SK-N-SH (cell line): ENCODE results near the gene PRKG1. TPM values are rescaled to one million over a fixed set of nuclear protein-coding genes. Genes with fewer than 3 reads are reported as not detected.

Experiments
- CTCF ChIA-PET: fragments of 300-600, 350-600 bp; formaldehyde crosslinking; extraction: SDS; loops from one replicate; lab custom pipeline; 2021; lab: Yijun Ruan, JAX
- POLR2A ChIA-PET: fragments of 350-600 bp; sonication (Branson Sonifier 250); formaldehyde crosslinking; extraction: SDS; loops from one replicate; lab custom pipeline; 2020; ENCODE audit warnings: antibody characterized with exemption, inconsistent platforms; lab: Yijun Ruan, JAX
- DNase-seq: peaks from one replicate; pipeline ENCODE4 v3.0.0; 2012
- H2AFZ ChIP-seq: fragments of 200-600 bp; sonication (generic); 2 replicates; pipeline ENCODE4 v1.8.1; 2016; ENCODE audit warnings: antibody characterized with exemption, mild to moderate bottlenecking, low read depth
- H3F3A ChIP-seq: fragments of 200-600 bp; sonication (generic); replicated peaks from 2 replicates; pipeline ENCODE3; 2016; ENCODE audit warnings: antibody characterized with exemption, mild to moderate bottlenecking; ENCODE audit not compliant: insufficient read depth
- H3K27ac ChIP-seq, 2 experiments: fragments of 200-500 bp in 1 of 2; fragments of 200-600 bp in 1 of 2; sonication (Bioruptor generic) in 1 of 2; sonication (generic), shearing (Covaris generic) in 1 of 2; 2 replicates each; pipeline versions ENCODE4 v1.5.1 to v1.6.1; 2014 to 2016; ENCODE audit warnings: low read depth in 2 of 2, inconsistent platforms in 1 of 2, low read length in 1 of 2, mild to moderate bottlenecking in 1 of 2, mixed read lengths in 1 of 2
- H3K27me3 ChIP-seq: fragments of 200-600 bp; sonication (generic), shearing (Covaris generic); 2 replicates; pipeline ENCODE4 v1.6.1; 2016; ENCODE audit warnings: mixed run types; ENCODE audit not compliant: insufficient read depth
- H3K36me3 ChIP-seq, 2 experiments: fragments of 200-500 bp in 1 of 2; fragments of 200-600 bp in 1 of 2; sonication (Bioruptor generic) in 1 of 2; sonication (generic) in 1 of 2; replicated peaks in 1 of 2; 2 replicates each; pipeline versions ENCODE3 to v1.5.1; 2014 to 2016; ENCODE audit warnings: low read length in 1 of 2, mild to moderate bottlenecking in 1 of 2; ENCODE audit not compliant: insufficient read depth in 2 of 2, control insufficient read depth in 1 of 2
- H3K4me1 ChIP-seq, 2 experiments: fragments of 200-500 bp in 1 of 2; fragments of 200-600 bp in 1 of 2; sonication (Bioruptor generic) in 1 of 2; sonication (generic), shearing (Covaris generic) in 1 of 2; 2 replicates each; pipeline versions ENCODE4 v1.5.1 to v1.6.1; 2014 to 2016; ENCODE audit warnings: low read depth in 1 of 2, low read length in 1 of 2, mixed run types in 1 of 2; ENCODE audit not compliant: insufficient read depth in 2 of 2, control insufficient read depth in 1 of 2
- H3K4me2 ChIP-seq: fragments of 200-600 bp; sonication (generic), shearing (Covaris generic); 2 replicates; pipeline ENCODE4 v1.6.1; 2017; ENCODE audit warnings: mixed run types
- H3K4me3 ChIP-seq, 2 experiments: fragments of 200-500 bp in 1 of 2; fragments of 200-600 bp in 1 of 2; sonication (Bioruptor generic) in 1 of 2; sonication (generic), shearing (Covaris generic) in 1 of 2; 2 replicates each; pipeline versions ENCODE4 v1.5.1 to v1.8.1; 2014 to 2016; ENCODE audit warnings: low read depth in 2 of 2, inconsistent platforms in 1 of 2, low read length in 1 of 2, mild to moderate bottlenecking in 1 of 2, mixed read lengths in 1 of 2, moderate library complexity in 1 of 2
- H3K79me2 ChIP-seq: fragments of 200-600 bp; sonication (generic); 2 replicates; pipeline ENCODE4 v1.8.1; 2017; ENCODE audit warnings: mild to moderate bottlenecking; ENCODE audit not compliant: insufficient read depth
- H3K9ac ChIP-seq: fragments of 200-600 bp; sonication (generic); 2 replicates; pipeline ENCODE4 v1.6.1; 2017; ENCODE audit warnings: mixed run types
- H3K9me2 ChIP-seq: fragments of 200-600 bp; sonication (generic); 2 replicates; pipeline ENCODE4 v1.6.1; 2017; ENCODE audit warnings: mixed run types
- H3K9me3 ChIP-seq: fragments of 200-600 bp; sonication (generic); 2 replicates; pipeline ENCODE4 v1.6.1; 2017; ENCODE audit warnings: mixed run types, mild to moderate bottlenecking, moderate library complexity
- H4K20me1 ChIP-seq: fragments of 200-600 bp; sonication (generic); 2 replicates; pipeline ENCODE4 v1.6.1; 2017; ENCODE audit warnings: mild to moderate bottlenecking, mixed run types; ENCODE audit not compliant: insufficient read depth
- EP300 ChIP-seq, 2 experiments: IDR thresholded peaks; 2 replicates each; pipeline versions ENCODE4 v1.4.0 to v1.6.1; 2012; ENCODE audit warnings: borderline replicate concordance in 1 of 2, low read depth in 1 of 2, low read length in 1 of 2
- EZH2phosphoT487 ChIP-seq: fragments of 200-600 bp; sonication (generic); IDR thresholded peaks from 2 replicates; pipeline ENCODE4 v1.6.1; 2017; ENCODE audit warnings: low read depth, mixed run types, mild to moderate bottlenecking, antibody characterized with exemption, moderate library complexity, borderline replicate concordance
- FOXJ3 ChIP-seq: sonication (generic); formaldehyde crosslinking; IDR thresholded peaks from 2 replicates; pipeline ENCODE4 v1.5.1; 2020; ENCODE audit warnings: mild to moderate bottlenecking, missing genetic modification reagents
- MAX ChIP-seq: IDR thresholded peaks from 2 replicates; pipeline ENCODE4 v1.4.0; 2012; ENCODE audit warnings: low read depth
- MEF2A ChIP-seq: IDR thresholded peaks from 2 replicates; pipeline ENCODE4 v1.4.0; 2012; ENCODE audit warnings: low read depth, borderline replicate concordance
- NRF1 ChIP-seq: IDR thresholded peaks from 2 replicates; pipeline ENCODE4 v1.6.1; 2012; ENCODE audit warnings: low read depth, mild to moderate bottlenecking, low read length
- RAD21 ChIP-seq: IDR thresholded peaks from 2 replicates; pipeline ENCODE4 v1.6.1; 2012; ENCODE audit warnings: mild to moderate bottlenecking, low read length
- REST ChIP-seq: IDR thresholded peaks from 2 replicates; pipeline ENCODE4 v1.6.1; 2012; ENCODE audit warnings: mild to moderate bottlenecking, low read depth, low read length, moderate library complexity
- RXRA ChIP-seq: IDR thresholded peaks from 2 replicates; pipeline ENCODE4 v1.4.0; 2012; ENCODE audit warnings: low read depth, mild to moderate bottlenecking, borderline replicate concordance
- USF1 ChIP-seq: IDR thresholded peaks from 2 replicates; pipeline ENCODE4 v1.4.0; 2012; ENCODE audit warnings: low read depth, borderline replicate concordance
- WGBS: methylation state at CpG from one replicate; pipeline ENCODE4 v1.1.6; 2017; ENCODE audit warnings: low lambda C conversion rate; 5-methylcytosine and 5-hydroxymethylcytosine counted together
- polyA plus RNA-seq, 3 experiments: library from polyadenylated mRNA; depleted of rRNA; stranded (reverse); fragments of >200 nt; gene quantifications; 2 replicates each; pipeline ENCODE4 v1.2.3, GENCODE V29; 2012
- TF ChIP-seq, protein P1 (sequence below): fragments of 150-350 bp; IDR thresholded peaks from 2 replicates; pipeline ENCODE4 v1.6.1; 2017; ENCODE audit warnings: antibody characterized with exemption, low read length, low read depth, borderline replicate concordance

PRKG1 gene
- polyA plus RNA-seq, 1 of the 3 experiments (the other 2 are of a cell fraction), result 4.1 TPM

- H3K9ac ChIP-seq, result no peak overlapping the region
- H3K4me2 ChIP-seq, result no peak overlapping the region
- TF ChIP-seq, protein P1, sequence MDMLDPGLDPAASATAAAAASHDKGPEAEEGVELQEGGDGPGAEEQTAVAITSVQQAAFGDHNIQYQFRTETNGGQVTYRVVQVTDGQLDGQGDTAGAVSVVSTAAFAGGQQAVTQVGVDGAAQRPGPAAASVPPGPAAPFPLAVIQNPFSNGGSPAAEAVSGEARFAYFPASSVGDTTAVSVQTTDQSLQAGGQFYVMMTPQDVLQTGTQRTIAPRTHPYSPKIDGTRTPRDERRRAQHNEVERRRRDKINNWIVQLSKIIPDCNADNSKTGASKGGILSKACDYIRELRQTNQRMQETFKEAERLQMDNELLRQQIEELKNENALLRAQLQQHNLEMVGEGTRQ, result no peak
- TF ChIP-seq EP300 (IDR thresholded peaks at IDR 0.05; ENCODE audit: borderline replicate concordance in 1 of 2, low read depth in 1 of 2, low read length in 1 of 2), result no peak
- no peak for TF ChIP-seq MAX
- no peak for TF ChIP-seq MEF2A
- no peak for TF ChIP-seq REST
- TF ChIP-seq FOXJ3, result no peak
- TF ChIP-seq RXRA, result no peak
- TF ChIP-seq RAD21, result no peak
- TF ChIP-seq NRF1, result no peak
- no peak for TF ChIP-seq USF1
- no peak for TF ChIP-seq EZH2phosphoT487
- H2AFZ ChIP-seq, result no peak overlapping the region
- no peaks in the 10 kb centered on the region for H3K9me3 ChIP-seq
- CTCF ChIA-PET, result interaction anchor here (0.7 kb wide), 1 partner anchor 501 kb away, joined by 3 read pairs; no protein-coding TSS in a partner anchor
- DNase-seq, result no peak
- H3K4me3 ChIP-seq, result no peak overlapping the region
- H3K9me2 ChIP-seq, result no peaks in the 10 kb centered on the region
- no peaks in the 10 kb centered on the region for H3K36me3 ChIP-seq
- H3K27me3 ChIP-seq, result no peaks in the 10 kb centered on the region
- H3K27ac ChIP-seq, result no peak overlapping the region
- POLR2A ChIA-PET, result no interaction called here
- no peaks in the 10 kb centered on the region for H4K20me1 ChIP-seq
- WGBS, result 81% methylated on average over 2 of the region's 2 CpGs
- no peaks in the 10 kb centered on the region for H3K79me2 ChIP-seq
- no peaks in the 10 kb centered on the region for H3K4me1 ChIP-seq
- H3F3A ChIP-seq, result no peaks in the 10 kb centered on the region
Measured at GRCh38 chr10:51564896-51565510, 490.7 kb downstream of the PRKG1 start.
